Body of pancreas (tissue), 4 donors: ENCODE results near the gene KLHL29.

Experiments
- CTCF ChIP-seq, 7 experiments: fragments of 450-650 bp in 4 of 7; fragments of 200-600 bp in 3 of 7; sonication (generic) in 3 of 7; IDR thresholded peaks; one replicate each; pipeline ENCODE4 v1.5.1; 2016 to 2019; ENCODE audit warnings: antibody characterized with exemption in 7 of 7
- POLR2A ChIP-seq, 3 donors: fragments of 450-650 bp; IDR thresholded peaks; one replicate each; pipeline ENCODE4 v1.6.1; 2016; ENCODE audit warnings: antibody characterized with exemption in 3 of 3, mild to moderate bottlenecking in 2 of 3

- no peak for TF ChIP-seq CTCF (IDR thresholded peaks at IDR 0.05)
- TF ChIP-seq POLR2A (IDR thresholded peaks at IDR 0.05): no peak
These were observed 24.3 kb upstream of the KLHL29 start for GRCh38 chr2:23360571-23361125.
